Lung (tissue), 12 donors: ENCODE results near the gene SLC7A11. TPM values are rescaled to one million over a fixed set of nuclear protein-coding genes. Genes with fewer than 3 reads are reported as not detected.

Source experiments
- ATAC-seq: fragments of 200-7000 bp; cut with Tn5 transposase; one replicate; pipeline ENCODE4 v1.9.1; 2020; ENCODE audit warnings: moderate number of reproducible peaks; ENCODE audit not compliant: insufficient read depth, low FRiP score
- DNase-seq, 3 donors: peaks; one replicate each; pipeline ENCODE4 v3.0.0-alpha.2; 2013 to 2017
- H3K27ac ChIP-seq, 2 donors: one replicate each; pipeline ENCODE4 v1.5.1; 2013; ENCODE audit warnings: mild to moderate bottlenecking in 2 of 2, moderate library complexity in 2 of 2, control low read depth in 1 of 2, inconsistent platforms in 1 of 2, low read depth in 1 of 2, low read length in 1 of 2
- H3K27me3 ChIP-seq, 3 donors: one replicate each; pipeline ENCODE4 v1.5.1; 2013; ENCODE audit warnings: low read length in 2 of 3; ENCODE audit not compliant: control insufficient read depth in 3 of 3, insufficient read depth in 3 of 3
- H3K36me3 ChIP-seq, 4 donors: one replicate each; pipeline ENCODE4 v1.5.1; 2013; ENCODE audit warnings: low read length in 4 of 4, mild to moderate bottlenecking in 1 of 4, moderate library complexity in 1 of 4; ENCODE audit not compliant: control insufficient read depth in 4 of 4, insufficient read depth in 4 of 4
- H3K4me1 ChIP-seq, 5 donors: one replicate each; pipeline ENCODE4 v1.5.1; 2013; ENCODE audit warnings: low read length in 5 of 5, mild to moderate bottlenecking in 2 of 5, moderate library complexity in 1 of 5; ENCODE audit not compliant: control insufficient read depth in 5 of 5, insufficient read depth in 5 of 5
- H3K4me3 ChIP-seq: one replicate; pipeline ENCODE4 v1.5.1; 2013; ENCODE audit warnings: mild to moderate bottlenecking, control low read depth, moderate library complexity
- H3K9ac ChIP-seq, 2 donors: one replicate each; pipeline ENCODE4 v1.5.1; 2013; ENCODE audit warnings: low read length in 2 of 2, control low read depth in 1 of 2; ENCODE audit not compliant: insufficient read depth in 1 of 2
- H3K9me3 ChIP-seq, 4 donors: one replicate each; pipeline ENCODE4 v1.5.1; 2013; ENCODE audit warnings: low read length in 3 of 4, mild to moderate bottlenecking in 1 of 4, moderate library complexity in 1 of 4; ENCODE audit not compliant: control insufficient read depth in 4 of 4, insufficient read depth in 3 of 4
- CTCF ChIP-seq: IDR thresholded peaks from 2 replicates; pipeline ENCODE4 v1.5.1; 2012; ENCODE audit warnings: mild to moderate bottlenecking; ENCODE audit errors: control extremely low read depth, extremely low read depth
- WGBS, 2 donors: extraction: QIAGEN DNeasy Blood & Tissue Kit; methylation state at CpG; one replicate each; pipeline ENCODE4 v1.1.7; 2013; 5-methylcytosine and 5-hydroxymethylcytosine counted together
- polyA plus RNA-seq, 2 donors: library from polyadenylated mRNA; stranded (reverse); fragments of 200-250 nt; gene quantifications; one replicate each; pipeline ENCODE4 v1.2.1, GENCODE V29; 2013
- total RNA-seq, 2 donors: library from RNA; depleted of rRNA in 1 of 2; stranded (reverse); fragments of >200 nt in 1 of 2; gene quantifications; one replicate each; pipeline ENCODE4 v1.2.1, GENCODE V29; 2014 to 2021
- donor health status: control.
- donor health status: control.
- donor health status: Bipolar disorder and iron deficiency.
- donor health status: healthy.
- donor health status: DM: yes; HTN: yes; CAD: no.

SLC7A11 gene
- total and polyA plus RNA-seq, 4 donors, result 2.0 to 6.7 (median 2.9) TPM

GRCh38 chr4:138242834-138243156 lies 646 bp upstream of the SLC7A11 start:
- Histone ChIP-seq H3K4me3 (no peak overlapping the region), H3K27me3 (no peaks in the 10 kb centered on the region), H3K36me3 (no peaks in the 10 kb centered on the region), H3K27ac (no peak overlapping the region), H3K4me1 (peaks cover 0 to 4% (median 0%) of the 10 kb centered on the region in 5 donors), H3K9ac (no peak overlapping the region), H3K9me3 (no peaks in the 10 kb centered on the region)
- no peak for DNase-seq
- WGBS, 2 donors, result 81 to 92% methylated on average over 1 of the region's 1 CpG
- no peak for ATAC-seq
- no peak for TF ChIP-seq CTCF

GRCh38 chr4:138241281-138242075 lies 671 bp downstream of the SLC7A11 start:
- peak overlapping the region; percentile 21 for H3K4me3 ChIP-seq
- peak overlapping the region in 1 of 2 donors; percentile 82 for H3K9ac ChIP-seq
- 81 to 88% methylated on average over 13 of the region's 13 CpGs for WGBS, 2 donors
- ATAC-seq, result no peak
- no peaks in the 10 kb centered on the region for H3K27me3 ChIP-seq
- H3K4me1 ChIP-seq, result peaks cover 0 to 4% (median 0%) of the 10 kb centered on the region in 5 donors
- DNase-seq, result no peak
- peak overlapping the region in 1 of 2 donors; percentile 48 for H3K27ac ChIP-seq
- H3K9me3 ChIP-seq, result no peaks in the 10 kb centered on the region
- no peak for TF ChIP-seq CTCF
- no peaks in the 10 kb centered on the region for H3K36me3 ChIP-seq

GRCh38 chr4:138239491-138239890 lies 2.7 kb downstream of the SLC7A11 start:
- no peak for DNase-seq
- no peak for TF ChIP-seq CTCF
- Histone ChIP-seq H3K9ac (no peak overlapping the region), H3K27me3 (no peaks in the 10 kb centered on the region), H3K9me3 (no peaks in the 10 kb centered on the region), H3K36me3 (no peaks in the 10 kb centered on the region), H3K4me1 (peaks cover 0 to 4% (median 0%) of the 10 kb centered on the region in 5 donors), H3K4me3 (no peak overlapping the region), H3K27ac (no peak overlapping the region)
- ATAC-seq, result no peak
- WGBS, 2 donors, result 0 to 2% methylated on average over 1 of the region's 1 CpG
